HG03354 (cell line): ENCODE results near the gene TIMM29.

ENCODE experiments used
- ATAC-seq: cut with Tn5 transposase; IDR thresholded peaks from one replicate; pipeline ENCODE4 v1.9.1; 2021; ENCODE audit warnings: mild to moderate bottlenecking; ENCODE audit not compliant: unreplicated experiment, poor library complexity, severe bottlenecking

TIMM29 gene

GRCh38 chr19:10976131-10976892 lies 47.7 kb downstream of the TIMM29 start:
- ATAC-seq: no peak

- no peak for ATAC-seq
Measured at GRCh38 chr19:10977742-10978092, 49.1 kb downstream of the TIMM29 start.
